GM10266 (cell line): Measurements from ENCODE around the gene RPL27A.

Experiments used
- DNase-seq: peaks from one replicate; pipeline ENCODE4 v3.0.0; 2012; ENCODE audit errors: extremely low spot score
- TF ChIP-seq, protein P1 (sequence below): IDR thresholded peaks from 2 replicates; pipeline ENCODE4 v1.5.1; 2012; ENCODE audit warnings: mild to moderate bottlenecking, low read depth; ENCODE audit not compliant: control insufficient read depth, insufficient read depth; ENCODE audit errors: missing control alignments

RPL27A gene

DNA sequence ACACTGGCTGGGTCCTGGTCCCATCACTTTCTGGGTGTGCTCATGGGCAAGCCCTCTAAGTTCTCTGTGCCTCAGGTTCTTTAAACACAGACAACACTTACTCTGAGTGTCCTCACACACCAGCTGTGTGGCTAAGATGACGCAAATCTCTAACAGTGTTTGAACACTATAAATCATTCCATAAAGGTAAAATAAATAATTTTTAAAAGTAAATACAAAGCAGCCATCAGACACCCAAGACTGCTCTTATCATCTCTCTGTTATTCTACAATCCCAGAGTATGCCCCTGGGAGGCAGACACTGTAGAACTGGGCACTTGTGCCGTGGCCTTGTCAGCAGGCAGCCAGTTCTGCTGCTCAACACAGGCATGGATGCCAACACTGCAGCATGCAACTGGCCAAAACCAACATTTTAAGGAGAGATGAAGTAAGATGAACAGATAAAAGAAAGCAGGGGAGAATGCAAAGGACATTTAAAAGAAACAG is 56.8 kb downstream of the RPL27A start:
- DNase-seq, result no peak
- TF ChIP-seq, protein P1, sequence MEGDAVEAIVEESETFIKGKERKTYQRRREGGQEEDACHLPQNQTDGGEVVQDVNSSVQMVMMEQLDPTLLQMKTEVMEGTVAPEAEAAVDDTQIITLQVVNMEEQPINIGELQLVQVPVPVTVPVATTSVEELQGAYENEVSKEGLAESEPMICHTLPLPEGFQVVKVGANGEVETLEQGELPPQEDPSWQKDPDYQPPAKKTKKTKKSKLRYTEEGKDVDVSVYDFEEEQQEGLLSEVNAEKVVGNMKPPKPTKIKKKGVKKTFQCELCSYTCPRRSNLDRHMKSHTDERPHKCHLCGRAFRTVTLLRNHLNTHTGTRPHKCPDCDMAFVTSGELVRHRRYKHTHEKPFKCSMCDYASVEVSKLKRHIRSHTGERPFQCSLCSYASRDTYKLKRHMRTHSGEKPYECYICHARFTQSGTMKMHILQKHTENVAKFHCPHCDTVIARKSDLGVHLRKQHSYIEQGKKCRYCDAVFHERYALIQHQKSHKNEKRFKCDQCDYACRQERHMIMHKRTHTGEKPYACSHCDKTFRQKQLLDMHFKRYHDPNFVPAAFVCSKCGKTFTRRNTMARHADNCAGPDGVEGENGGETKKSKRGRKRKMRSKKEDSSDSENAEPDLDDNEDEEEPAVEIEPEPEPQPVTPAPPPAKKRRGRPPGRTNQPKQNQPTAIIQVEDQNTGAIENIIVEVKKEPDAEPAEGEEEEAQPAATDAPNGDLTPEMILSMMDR, result no peak
